SK-N-SH treated with all-trans-retinoic acid at 6 μM for 48 hours (cell line): Measurements from ENCODE around the gene ADAMTS15.

ENCODE experiments used
- ATAC-seq: fragments of 200-7000 bp; cut with Tn5 transposase; 3 replicates; pipeline ENCODE4 v1.9.1; 2020; ENCODE audit warnings: mild to moderate bottlenecking, moderate library complexity
- ARNTL ChIP-seq: fragments of 450-650 bp; formaldehyde crosslinking; IDR thresholded peaks from 2 replicates; pipeline ENCODE4 v1.5.0; 2020; ENCODE audit warnings: low read depth, mild to moderate bottlenecking, moderate library complexity, borderline replicate concordance
- BACH2 ChIP-seq: fragments of 250-450 bp; sonication (Bioruptor Pico); IDR thresholded peaks from 2 replicates; pipeline ENCODE4 v1.9.0; 2021; ENCODE audit warnings: mild to moderate bottlenecking, borderline replicate concordance
- CSDC2 ChIP-seq: fragments of 250-450 bp; sonication (Bioruptor Pico); IDR thresholded peaks from 2 replicates; pipeline ENCODE4 v1.5.0; 2020; ENCODE audit warnings: mild to moderate bottlenecking, moderate library complexity
- ESRRG ChIP-seq: fragments of 250-450 bp; sonication (Bioruptor Pico); IDR thresholded peaks from 2 replicates; pipeline ENCODE4 v1.6.1; 2021; ENCODE audit warnings: mild to moderate bottlenecking
- GLIS3 ChIP-seq: fragments of 250-450 bp; sonication (Bioruptor Pico); IDR thresholded peaks from 2 replicates; pipeline ENCODE4 v1.5.0; 2020; ENCODE audit warnings: mild to moderate bottlenecking, moderate library complexity
- ISL1 ChIP-seq: fragments of 250-450 bp; sonication (Bioruptor Pico); IDR thresholded peaks from 2 replicates; pipeline ENCODE4 v2.1.2; 2022; ENCODE audit warnings: mild to moderate bottlenecking, moderate library complexity
- OSR1 ChIP-seq: fragments of 250-450 bp; sonication (Bioruptor Pico); IDR thresholded peaks from 2 replicates; pipeline ENCODE4 v1.8.0; 2022; ENCODE audit warnings: moderate library complexity, mild to moderate bottlenecking, inconsistent platforms
- PATZ1 ChIP-seq: fragments of 250-450 bp; sonication (Bioruptor Pico); IDR thresholded peaks from 2 replicates; pipeline ENCODE4 v1.8.0; 2020; ENCODE audit warnings: mild to moderate bottlenecking, moderate library complexity, borderline replicate concordance
- POU6F1 ChIP-seq: fragments of 250-450 bp; sonication (Bioruptor Pico); IDR thresholded peaks from 2 replicates; pipeline ENCODE4 v1.8.0; 2021; ENCODE audit warnings: low read depth, mild to moderate bottlenecking, moderate library complexity, borderline replicate concordance
- RARB ChIP-seq: fragments of 250-450 bp; sonication (Bioruptor Pico); IDR thresholded peaks from 2 replicates; pipeline ENCODE4 v1.8.0; 2021; ENCODE audit warnings: mild to moderate bottlenecking, moderate library complexity
- SNAI2 ChIP-seq: fragments of 250-450 bp; sonication (Bioruptor Pico); IDR thresholded peaks from 2 replicates; pipeline ENCODE4 v1.5.0; 2020; ENCODE audit warnings: mild to moderate bottlenecking, moderate library complexity
- TOX ChIP-seq: fragments of 250-450 bp; sonication (Bioruptor Pico); IDR thresholded peaks from 2 replicates; pipeline ENCODE4 v1.8.0; 2021; ENCODE audit warnings: mild to moderate bottlenecking, moderate library complexity, borderline replicate concordance
- ZC3H10 ChIP-seq: fragments of 250-450 bp; sonication (Bioruptor Pico); IDR thresholded peaks from 2 replicates; pipeline ENCODE4 v1.5.1; 2021; ENCODE audit warnings: mild to moderate bottlenecking, moderate library complexity
- ZFP3 ChIP-seq: fragments of 250-450 bp; sonication (Bioruptor Pico); IDR thresholded peaks from 2 replicates; pipeline ENCODE4 v1.5.0; 2020; ENCODE audit warnings: mild to moderate bottlenecking, moderate library complexity
- ZFP30 ChIP-seq: fragments of 450-650 bp; formaldehyde crosslinking; IDR thresholded peaks from 2 replicates; pipeline ENCODE4 v1.5.0; 2022; ENCODE audit warnings: mild to moderate bottlenecking, moderate library complexity
- ZNF565 ChIP-seq: fragments of 450-650 bp; formaldehyde crosslinking; conservative IDR thresholded peaks from 2 replicates; pipeline ENCODE4 v1.5.0; 2020; ENCODE audit warnings: low read depth, mild to moderate bottlenecking, moderate library complexity
- ZNF70 ChIP-seq: fragments of 450-650 bp; formaldehyde crosslinking; IDR thresholded peaks from 2 replicates; pipeline ENCODE4 v1.5.0; 2020; ENCODE audit warnings: mild to moderate bottlenecking, moderate library complexity
- ZNF8 ChIP-seq: fragments of 450-650 bp; formaldehyde crosslinking; IDR thresholded peaks from 2 replicates; pipeline ENCODE4 v1.5.0; 2020; ENCODE audit warnings: mild to moderate bottlenecking, moderate library complexity
- TF ChIP-seq, protein P1 (sequence below): fragments of 250-450 bp; sonication (Bioruptor Pico); IDR thresholded peaks from 2 replicates; pipeline ENCODE4 v1.5.1; 2020; ENCODE audit warnings: low read depth, mild to moderate bottlenecking, moderate library complexity
- TF ChIP-seq, protein P2 (sequence below): fragments of 250-450 bp; sonication (Bioruptor Pico); IDR thresholded peaks from 2 replicates; pipeline ENCODE4 v1.5.1; 2021; ENCODE audit warnings: mild to moderate bottlenecking, moderate library complexity
- TF ChIP-seq, protein P3 (sequence below): fragments of 250-450 bp; sonication (Bioruptor Pico); IDR thresholded peaks from 2 replicates; pipeline ENCODE4 v1.5.0; 2020; ENCODE audit warnings: mild to moderate bottlenecking, moderate library complexity

The ADAMTS15 gene

DNA sequence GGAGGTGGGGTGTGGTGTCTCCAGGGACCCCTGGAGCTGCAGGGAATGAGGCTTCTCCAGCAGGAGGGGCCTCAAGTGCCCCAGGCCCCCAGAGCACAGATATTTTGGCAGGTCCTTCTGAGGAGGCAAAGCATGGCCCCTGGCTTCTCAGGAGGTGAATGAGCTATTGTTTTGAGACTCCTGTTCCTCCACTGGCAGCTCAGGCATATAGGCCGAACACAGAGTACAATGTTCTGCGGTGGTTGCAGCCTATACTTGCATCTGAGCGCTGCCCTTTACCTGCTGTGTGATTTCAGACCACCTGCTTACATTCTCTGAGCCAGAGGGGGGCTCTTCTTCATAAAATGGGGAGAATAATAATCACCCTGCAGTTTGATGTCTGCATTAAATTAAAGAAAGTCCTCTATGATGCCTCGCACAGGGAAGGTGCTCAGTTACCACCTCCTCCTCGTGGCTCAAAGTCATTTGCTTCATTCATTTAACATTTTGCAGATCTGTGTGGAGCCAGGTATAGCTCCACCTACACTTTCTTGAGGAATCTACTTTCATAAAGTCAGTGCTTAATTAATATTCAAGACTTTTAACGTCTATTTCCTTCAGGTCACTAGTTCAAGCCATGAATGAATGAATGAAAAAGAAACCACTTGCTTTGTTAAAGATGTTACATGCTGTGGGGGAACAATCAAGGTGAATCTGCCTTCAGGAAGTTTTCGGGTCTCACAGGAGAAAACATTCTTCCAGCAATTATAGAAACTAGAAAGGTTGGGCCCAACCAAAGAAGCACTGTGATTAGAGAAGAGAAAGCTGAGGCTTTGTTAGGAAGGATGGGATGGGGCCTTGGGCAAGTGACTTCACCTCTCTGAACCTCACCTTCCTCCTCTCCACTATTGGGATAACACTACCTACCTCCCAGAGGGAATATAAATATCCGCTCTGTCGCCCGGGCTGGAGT lies 68.4 kb downstream of the ADAMTS15 start:
- no peak for ATAC-seq
- TF ChIP-seq ESRRG, result no peak
- TF ChIP-seq ZNF70 (CRISPR knock-in tag), result no peak
- no peak for TF ChIP-seq RARB
- no peak for TF ChIP-seq SNAI2 (CRISPR knock-in tag)
- no peak for TF ChIP-seq ISL1 (CRISPR knock-in tag)
- no peak for TF ChIP-seq OSR1 (CRISPR knock-in tag)
- no peak for TF ChIP-seq PATZ1 (CRISPR knock-in tag)
- no peak for TF ChIP-seq ZFP30 (CRISPR knock-in tag)
- TF ChIP-seq, protein P1, sequence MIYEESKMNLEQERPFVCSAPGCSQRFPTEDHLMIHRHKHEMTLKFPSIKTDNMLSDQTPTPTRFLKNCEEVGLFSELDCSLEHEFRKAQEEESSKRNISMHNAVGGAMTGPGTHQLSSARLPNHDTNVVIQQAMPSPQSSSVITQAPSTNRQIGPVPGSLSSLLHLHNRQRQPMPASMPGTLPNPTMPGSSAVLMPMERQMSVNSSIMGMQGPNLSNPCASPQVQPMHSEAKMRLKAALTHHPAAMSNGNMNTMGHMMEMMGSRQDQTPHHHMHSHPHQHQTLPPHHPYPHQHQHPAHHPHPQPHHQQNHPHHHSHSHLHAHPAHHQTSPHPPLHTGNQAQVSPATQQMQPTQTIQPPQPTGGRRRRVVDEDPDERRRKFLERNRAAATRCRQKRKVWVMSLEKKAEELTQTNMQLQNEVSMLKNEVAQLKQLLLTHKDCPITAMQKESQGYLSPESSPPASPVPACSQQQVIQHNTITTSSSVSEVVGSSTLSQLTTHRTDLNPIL, result no peak
- no peak for TF ChIP-seq ZNF8
- TF ChIP-seq ZFP3 (CRISPR knock-in tag), result no peak
- TF ChIP-seq CSDC2, result no peak
- TF ChIP-seq, protein P2, sequence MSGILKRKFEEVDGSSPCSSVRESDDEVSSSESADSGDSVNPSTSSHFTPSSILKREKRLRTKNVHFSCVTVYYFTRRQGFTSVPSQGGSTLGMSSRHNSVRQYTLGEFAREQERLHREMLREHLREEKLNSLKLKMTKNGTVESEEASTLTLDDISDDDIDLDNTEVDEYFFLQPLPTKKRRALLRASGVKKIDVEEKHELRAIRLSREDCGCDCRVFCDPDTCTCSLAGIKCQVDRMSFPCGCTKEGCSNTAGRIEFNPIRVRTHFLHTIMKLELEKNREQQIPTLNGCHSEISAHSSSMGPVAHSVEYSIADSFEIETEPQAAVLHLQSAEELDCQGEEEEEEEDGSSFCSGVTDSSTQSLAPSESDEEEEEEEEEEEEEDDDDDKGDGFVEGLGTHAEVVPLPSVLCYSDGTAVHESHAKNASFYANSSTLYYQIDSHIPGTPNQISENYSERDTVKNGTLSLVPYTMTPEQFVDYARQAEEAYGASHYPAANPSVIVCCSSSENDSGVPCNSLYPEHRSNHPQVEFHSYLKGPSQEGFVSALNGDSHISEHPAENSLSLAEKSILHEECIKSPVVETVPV (CRISPR knock-in tag), result no peak
- no peak for TF ChIP-seq POU6F1 (CRISPR knock-in tag)
- no peak for TF ChIP-seq ZC3H10 (CRISPR knock-in tag)
- no peak for TF ChIP-seq TOX
- TF ChIP-seq ARNTL (CRISPR knock-in tag), result no peak

GRCh38 chr11:130518164-130518680 lies 69.8 kb downstream of the ADAMTS15 start:
- no peak for TF ChIP-seq BACH2 (CRISPR knock-in tag)
- TF ChIP-seq ZNF565 (CRISPR knock-in tag), result no peak
- TF ChIP-seq GLIS3 (CRISPR knock-in tag), result no peak
- no peak for TF ChIP-seq ISL1 (CRISPR knock-in tag)
- TF ChIP-seq SNAI2 (CRISPR knock-in tag), result no peak
- no peak for TF ChIP-seq ESRRG
- TF ChIP-seq POU6F1 (CRISPR knock-in tag), result no peak
- TF ChIP-seq ZFP3 (CRISPR knock-in tag), result no peak
- no peak for TF ChIP-seq ZC3H10 (CRISPR knock-in tag)
- TF ChIP-seq ZNF70 (CRISPR knock-in tag), result no peak

GRCh38 chr11:130519128-130519932 lies 70.9 kb downstream of the ADAMTS15 start:
- no peak for ATAC-seq
- no peak for TF ChIP-seq POU6F1 (CRISPR knock-in tag)
- TF ChIP-seq TOX, result no peak
- TF ChIP-seq, protein P2 (CRISPR knock-in tag), result no peak
- TF ChIP-seq, protein P3, sequence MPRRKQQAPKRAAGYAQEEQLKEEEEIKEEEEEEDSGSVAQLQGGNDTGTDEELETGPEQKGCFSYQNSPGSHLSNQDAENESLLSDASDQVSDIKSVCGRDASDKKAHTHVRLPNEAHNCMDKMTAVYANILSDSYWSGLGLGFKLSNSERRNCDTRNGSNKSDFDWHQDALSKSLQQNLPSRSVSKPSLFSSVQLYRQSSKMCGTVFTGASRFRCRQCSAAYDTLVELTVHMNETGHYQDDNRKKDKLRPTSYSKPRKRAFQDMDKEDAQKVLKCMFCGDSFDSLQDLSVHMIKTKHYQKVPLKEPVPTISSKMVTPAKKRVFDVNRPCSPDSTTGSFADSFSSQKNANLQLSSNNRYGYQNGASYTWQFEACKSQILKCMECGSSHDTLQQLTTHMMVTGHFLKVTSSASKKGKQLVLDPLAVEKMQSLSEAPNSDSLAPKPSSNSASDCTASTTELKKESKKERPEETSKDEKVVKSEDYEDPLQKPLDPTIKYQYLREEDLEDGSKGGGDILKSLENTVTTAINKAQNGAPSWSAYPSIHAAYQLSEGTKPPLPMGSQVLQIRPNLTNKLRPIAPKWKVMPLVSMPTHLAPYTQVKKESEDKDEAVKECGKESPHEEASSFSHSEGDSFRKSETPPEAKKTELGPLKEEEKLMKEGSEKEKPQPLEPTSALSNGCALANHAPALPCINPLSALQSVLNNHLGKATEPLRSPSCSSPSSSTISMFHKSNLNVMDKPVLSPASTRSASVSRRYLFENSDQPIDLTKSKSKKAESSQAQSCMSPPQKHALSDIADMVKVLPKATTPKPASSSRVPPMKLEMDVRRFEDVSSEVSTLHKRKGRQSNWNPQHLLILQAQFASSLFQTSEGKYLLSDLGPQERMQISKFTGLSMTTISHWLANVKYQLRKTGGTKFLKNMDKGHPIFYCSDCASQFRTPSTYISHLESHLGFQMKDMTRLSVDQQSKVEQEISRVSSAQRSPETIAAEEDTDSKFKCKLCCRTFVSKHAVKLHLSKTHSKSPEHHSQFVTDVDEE, result no peak
- no peak for TF ChIP-seq ARNTL (CRISPR knock-in tag)
- no peak for TF ChIP-seq RARB

More at GRCh38 chr11:130518164-130518680, 69.8 kb downstream of the ADAMTS15 start:
- no peak for ATAC-seq
